HL-60 (cell line): ENCODE measurements around the gene CYP3A7.
"Not testable (repeated sequence)": the region's sequence is repeated elsewhere in the genome, so short reads cannot be mapped to it uniquely, and the experiment has no call there.

Experiments used
- DNase-seq, 2 experiments: peaks; one replicate each; pipeline ENCODE4 v3.0.0-alpha.2; 2010 to 2020; ENCODE audit warnings: low read depth in 1 of 2, low spot score in 1 of 2
- H3K27ac ChIP-seq: fragments of 250-450 bp; sonication (Bioruptor Pico); replicated peaks from 2 replicates; pipeline ENCODE4 v1.5.1; 2020; ENCODE audit warnings: mild to moderate bottlenecking, moderate library complexity
- H3K27me3 ChIP-seq: fragments of 250-450 bp; sonication (Bioruptor Pico); 2 replicates; pipeline ENCODE4 v1.5.1; 2021; ENCODE audit warnings: mild to moderate bottlenecking, moderate library complexity; ENCODE audit not compliant: insufficient read depth, poor library complexity, severe bottlenecking
- H3K4me3 ChIP-seq: replicated peaks from 2 replicates; pipeline ENCODE4 v1.5.1; 2011; ENCODE audit warnings: mild to moderate bottlenecking, control low read depth, low read length; ENCODE audit not compliant: insufficient read depth
- CTCF ChIP-seq: IDR thresholded peaks from one replicate; pipeline ENCODE4 v1.5.1; 2011; ENCODE audit warnings: low read length, control low read depth, inconsistent platforms; ENCODE audit not compliant: insufficient read depth
- GABPA ChIP-seq: IDR thresholded peaks from 2 replicates; pipeline ENCODE4 v1.6.1; 2012; ENCODE audit warnings: low read depth
- POLR2AphosphoS5 ChIP-seq: IDR thresholded peaks from 2 replicates; pipeline ENCODE4 v1.6.1; 2012; ENCODE audit warnings: low read depth
- REST ChIP-seq: IDR thresholded peaks from 2 replicates; pipeline ENCODE4 v1.6.1; 2012; ENCODE audit warnings: low read depth; ENCODE audit not compliant: insufficient replicate concordance
- SPI1 ChIP-seq: IDR thresholded peaks from 2 replicates; pipeline ENCODE4 v1.6.1; 2012; ENCODE audit warnings: low read depth, mild to moderate bottlenecking, borderline replicate concordance

CYP3A7 gene

GRCh38 chr7:99779949-99780348 is 45.0 kb upstream of the CYP3A7 start:
- no peaks in the 10 kb centered on the region for H3K27me3 ChIP-seq
- H3K27ac ChIP-seq = no peak overlapping the region
- TF ChIP-seq SPI1 = no peak
- TF ChIP-seq REST = no peak
- TF ChIP-seq POLR2AphosphoS5 = no peak
- no peak overlapping the region for H3K4me3 ChIP-seq
- no peak for DNase-seq

GRCh38 chr7:99778880-99779279 is 43.9 kb upstream of the CYP3A7 start:
- Histone ChIP-seq H3K4me3 (no peak overlapping the region), H3K27me3 (no peaks in the 10 kb centered on the region), H3K27ac (no peak overlapping the region)
- no peak for DNase-seq
- no peak for TF ChIP-seq POLR2AphosphoS5

GRCh38 chr7:99773395-99773794 is 38.4 kb upstream of the CYP3A7 start:
- peak; percentile 36; the same call in 1 of the 2 replicates for TF ChIP-seq SPI1
- H3K27ac ChIP-seq, H3K27me3 ChIP-seq, DNase-seq, H3K4me3 ChIP-seq: not testable (repeated sequence)

- Histone ChIP-seq H3K27ac (no peak overlapping the region), H3K27me3 (peaks cover 4% of the 10 kb centered on the region), H3K4me3 (no peak overlapping the region)
- TF ChIP-seq CTCF = no peak
- TF ChIP-seq GABPA = no peak
- no peak for TF ChIP-seq SPI1
- TF ChIP-seq REST = no peak
- TF ChIP-seq POLR2AphosphoS5 = no peak
- no peak for DNase-seq
Measured at GRCh38 chr7:99772565-99772964, 37.6 kb upstream of the CYP3A7 start.

- H3K4me3 ChIP-seq, H3K27me3 ChIP-seq, H3K27ac ChIP-seq, DNase-seq: not testable (repeated sequence)
Measured at GRCh38 chr7:99769494-99769893, 34.5 kb upstream of the CYP3A7 start.

- peaks cover 4% of the 10 kb centered on the region for H3K27me3 ChIP-seq
Measured at GRCh38 chr7:99768471-99768870, 33.5 kb upstream of the CYP3A7 start.

More at GRCh38 chr7:99768471-99768870, 33.5 kb upstream of the CYP3A7 start:
- H3K4me3 ChIP-seq = no peak overlapping the region
- TF ChIP-seq POLR2AphosphoS5 (no peak), GABPA (no peak), CTCF (no peak), SPI1 (no peak), REST (no peak)
- no peak overlapping the region for H3K27ac ChIP-seq
- DNase-seq = no peak
